GM18519 (cell line): ENCODE data around the gene CIITA.
A peak's percentile ranks its signal among the peaks of the same experiment; 100 is the strongest.
"Not testable (repeated sequence)": the region's sequence is repeated elsewhere in the genome, so short reads cannot be mapped to it uniquely, and the experiment has no call there.

Experiments used
- ATAC-seq: cut with Tn5 transposase; IDR thresholded peaks from one replicate; pipeline ENCODE4 v1.9.1; 2021; ENCODE audit warnings: mild to moderate bottlenecking, moderate library complexity; ENCODE audit not compliant: unreplicated experiment, low FRiP score

CIITA gene

GRCh38 chr16:10947211-10947787 is 70.3 kb downstream of the CIITA start:
- no peak for ATAC-seq

DNA sequence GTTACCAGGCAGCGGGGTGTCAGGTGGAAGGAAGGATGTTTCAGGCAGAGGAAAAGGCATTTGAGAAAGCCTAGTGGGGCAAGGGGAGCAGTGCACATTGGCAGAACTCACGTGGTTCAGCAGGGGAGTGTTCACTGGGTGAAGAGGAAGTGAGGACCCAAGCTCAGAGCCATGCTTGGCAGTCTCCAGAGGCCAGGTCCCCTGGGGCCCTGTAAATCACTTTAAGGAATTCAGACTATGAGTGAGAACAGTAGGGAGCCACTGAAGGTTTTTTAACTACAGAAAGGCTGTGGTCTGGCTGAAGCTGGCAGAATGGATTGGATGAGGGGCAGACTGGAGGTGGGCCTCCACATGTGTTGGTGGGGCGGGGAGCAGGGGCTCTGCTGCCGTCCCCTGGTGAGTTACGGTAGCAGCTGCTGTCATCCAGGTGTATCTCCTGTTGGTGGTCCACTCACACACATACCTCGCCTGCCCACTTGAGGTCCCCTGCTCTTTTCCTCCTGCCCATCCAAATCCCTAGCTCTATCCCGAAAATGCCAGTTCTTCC is 72.5 kb downstream of the CIITA start:
- peak; percentile 41 for ATAC-seq

GRCh38 chr16:10950393-10950792 is 73.4 kb downstream of the CIITA start:
- no peak for ATAC-seq

DNA sequence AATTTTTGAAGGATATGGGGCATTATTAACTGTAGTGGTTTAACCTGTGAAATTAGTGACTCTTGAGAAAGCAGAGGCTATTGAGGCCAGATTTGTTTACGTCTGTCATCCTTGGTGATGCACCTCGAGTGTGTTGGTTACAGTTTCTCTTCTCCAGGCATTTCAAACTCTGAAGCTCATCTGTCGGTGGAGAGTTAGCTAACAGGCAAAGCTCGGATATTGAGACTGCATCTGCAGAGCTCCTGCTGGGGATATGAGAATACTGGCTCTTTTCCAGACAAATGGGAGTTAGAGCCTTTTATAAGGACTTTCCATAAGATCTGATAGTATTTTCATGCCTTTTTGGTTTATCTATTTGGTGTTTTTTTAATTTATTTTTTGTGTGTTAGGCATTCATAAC is 74.0 kb downstream of the CIITA start:
- no peak for ATAC-seq

- ATAC-seq = no peak
These were observed 77.9 kb downstream of the CIITA start for GRCh38 chr16:10954903-10955302.

- ATAC-seq = no peak
These were observed 80.9 kb downstream of the CIITA start for GRCh38 chr16:10957771-10958482.

DNA sequence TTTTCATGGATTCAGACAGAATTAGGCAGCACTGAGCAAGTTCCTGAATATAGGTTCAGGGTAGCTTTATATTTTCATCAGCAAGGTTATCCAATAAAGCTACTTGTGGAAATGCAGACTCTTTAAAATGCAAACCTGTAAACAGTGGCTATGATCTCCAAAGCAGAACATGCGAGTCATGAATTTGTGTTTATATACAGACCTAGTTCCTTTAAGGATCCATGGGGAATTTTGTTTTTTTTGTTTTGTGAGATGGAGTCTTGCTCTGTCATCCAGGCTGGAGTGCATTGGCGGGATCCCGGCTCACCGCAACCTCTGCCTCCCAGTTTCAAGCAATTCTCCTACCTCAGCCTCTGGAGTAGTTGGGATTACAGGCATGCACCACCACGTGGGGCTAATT is 82.2 kb downstream of the CIITA start:
- no peak for ATAC-seq

DNA sequence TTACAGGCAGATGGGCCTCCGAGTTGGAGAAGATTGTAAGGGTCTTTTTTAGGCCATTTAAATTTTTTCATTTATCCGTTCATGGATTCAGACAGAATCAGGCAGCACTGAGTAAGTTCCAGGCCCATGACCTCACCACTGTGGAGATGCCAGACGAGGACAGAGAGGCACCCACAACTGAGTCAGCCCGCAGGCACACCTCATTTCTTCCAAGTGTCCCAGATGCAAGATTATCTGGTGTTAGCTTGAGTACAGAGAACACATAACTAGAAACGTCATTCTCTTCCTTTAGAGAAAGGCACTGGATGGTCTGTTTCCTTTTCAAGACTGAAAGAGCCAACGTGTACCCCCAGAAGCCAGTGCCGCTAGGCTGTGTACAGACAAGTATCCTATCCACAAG is 84.2 kb downstream of the CIITA start:
- ATAC-seq = no peak

DNA sequence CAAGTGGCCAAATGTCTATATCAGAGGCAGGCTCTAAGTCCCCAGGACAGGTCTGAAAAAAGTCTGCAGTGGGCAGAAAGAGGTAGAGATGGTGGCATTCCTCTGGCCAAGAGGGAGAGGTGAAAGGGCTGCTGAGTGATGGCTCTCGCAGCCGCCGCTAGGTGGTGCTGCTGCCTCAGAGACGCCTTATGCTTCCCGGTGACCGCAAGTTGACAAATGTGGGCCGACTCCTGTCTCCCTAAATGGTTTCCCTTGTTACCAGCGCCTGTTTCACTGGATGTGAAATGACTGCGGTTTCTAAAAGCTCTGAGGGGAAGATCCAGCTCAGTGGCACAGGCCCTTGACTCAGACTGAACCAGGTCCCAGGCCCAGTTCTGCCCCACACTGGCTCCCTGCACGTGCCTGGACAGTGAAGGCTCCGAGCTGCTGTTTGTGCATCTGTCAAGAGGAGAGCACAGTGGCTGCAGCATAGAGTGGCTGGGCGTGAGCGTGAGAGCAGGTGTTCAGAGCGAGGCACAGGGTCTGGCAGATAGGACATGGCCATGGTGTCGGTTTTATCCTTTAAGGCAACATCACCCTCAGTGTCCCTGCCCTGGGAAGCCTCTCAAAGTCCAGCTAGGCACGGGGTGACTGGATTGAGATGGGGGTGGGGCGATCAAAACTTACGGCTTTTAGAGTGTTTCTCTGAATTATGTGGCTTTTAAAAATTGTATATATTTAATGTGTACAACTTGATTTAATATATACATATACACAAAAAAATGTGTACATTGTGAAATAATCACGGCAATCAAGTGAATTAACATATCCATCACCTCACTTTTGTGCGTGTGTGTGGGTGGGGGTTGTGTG is 87.3 kb downstream of the CIITA start:
- no peak for ATAC-seq

DNA sequence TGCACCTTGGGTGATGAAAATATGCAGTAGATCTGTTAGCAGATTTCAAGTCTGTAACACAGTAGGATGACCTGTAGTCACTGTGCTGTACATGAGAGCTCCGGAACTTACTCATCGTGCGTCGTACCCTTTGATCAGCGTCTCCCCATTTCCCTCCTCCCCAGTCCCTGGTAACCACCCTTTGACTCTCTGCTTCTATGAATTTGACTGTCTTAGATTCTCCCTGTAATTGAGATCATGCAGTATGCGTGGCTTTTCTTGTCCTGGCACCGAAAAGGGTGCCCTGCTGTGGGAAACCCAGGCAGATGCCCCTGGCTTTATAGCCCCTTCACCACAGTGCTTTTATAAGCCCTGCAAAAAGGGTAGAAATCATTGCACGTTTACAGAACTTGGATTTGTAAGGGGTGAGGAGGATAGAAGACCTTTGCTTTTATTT is 87.9 kb downstream of the CIITA start:
- no peak for ATAC-seq

DNA sequence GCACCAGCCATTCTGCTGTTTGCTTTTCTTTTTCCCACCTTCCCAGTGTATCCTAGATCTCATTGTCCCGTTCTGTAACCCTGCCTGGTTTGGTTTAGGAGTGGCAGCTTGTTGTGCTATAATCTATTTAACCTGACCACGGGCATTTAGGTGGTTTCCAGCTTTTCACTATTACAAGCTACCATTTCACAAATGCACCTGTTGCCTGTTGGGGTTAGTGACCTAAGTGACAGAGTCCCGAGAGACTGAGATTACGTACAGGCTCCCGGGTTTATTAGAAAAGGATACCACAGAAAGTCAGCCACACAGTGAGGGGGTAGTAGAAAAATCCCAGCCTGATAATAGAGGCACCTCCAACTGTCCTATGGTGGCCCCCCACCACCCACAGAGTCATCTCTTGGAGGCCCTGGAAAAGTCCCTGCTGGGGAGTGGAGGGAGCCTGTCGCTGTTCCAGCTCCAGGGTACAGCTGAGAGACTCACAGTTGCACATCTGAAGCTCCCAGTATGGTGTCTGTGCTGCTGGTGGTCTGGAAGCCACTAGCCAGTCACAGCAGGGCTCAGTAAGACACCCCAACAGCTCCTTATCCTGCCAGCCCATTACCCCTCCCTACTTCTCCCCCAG is 88.5 kb downstream of the CIITA start:
- ATAC-seq = no peak

DNA sequence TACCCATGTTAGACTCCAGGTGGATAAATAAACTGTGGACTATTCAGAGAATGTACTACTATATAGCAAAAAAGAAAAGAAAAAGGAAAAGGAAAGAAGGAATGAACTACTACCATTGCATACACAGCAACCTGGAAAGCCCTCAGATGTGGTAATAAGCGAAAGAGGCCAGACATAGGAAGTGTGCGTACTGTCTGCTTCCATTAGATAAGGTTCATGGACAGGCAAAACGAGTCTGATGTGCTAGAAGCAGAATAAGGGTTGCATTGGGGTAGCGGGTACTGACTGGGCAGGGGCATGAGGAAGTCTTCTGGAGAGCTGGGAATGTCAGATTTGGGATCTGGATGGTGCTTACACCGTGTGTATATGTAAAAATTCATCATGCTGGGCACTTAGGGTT is 89.1 kb downstream of the CIITA start:
- no peak for ATAC-seq

DNA sequence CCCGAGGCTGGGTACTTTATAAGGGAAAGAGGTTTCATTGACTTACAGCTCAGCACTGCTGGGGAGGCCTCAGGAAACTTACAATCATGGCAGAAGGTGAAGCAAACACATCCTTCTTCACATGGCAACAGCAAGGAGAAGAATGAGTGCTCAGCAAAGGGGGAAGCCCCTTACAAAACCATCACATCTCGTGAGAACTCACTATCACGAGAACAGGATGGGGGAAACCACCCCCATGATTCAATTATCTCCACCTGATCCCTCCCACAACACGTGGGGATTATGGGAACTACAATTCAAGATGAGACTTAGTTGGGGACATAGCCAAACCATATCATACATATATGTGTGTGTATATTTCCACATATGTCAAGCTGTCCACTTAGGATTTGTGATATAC is 89.6 kb downstream of the CIITA start:
- ATAC-seq = not testable (repeated sequence)

DNA sequence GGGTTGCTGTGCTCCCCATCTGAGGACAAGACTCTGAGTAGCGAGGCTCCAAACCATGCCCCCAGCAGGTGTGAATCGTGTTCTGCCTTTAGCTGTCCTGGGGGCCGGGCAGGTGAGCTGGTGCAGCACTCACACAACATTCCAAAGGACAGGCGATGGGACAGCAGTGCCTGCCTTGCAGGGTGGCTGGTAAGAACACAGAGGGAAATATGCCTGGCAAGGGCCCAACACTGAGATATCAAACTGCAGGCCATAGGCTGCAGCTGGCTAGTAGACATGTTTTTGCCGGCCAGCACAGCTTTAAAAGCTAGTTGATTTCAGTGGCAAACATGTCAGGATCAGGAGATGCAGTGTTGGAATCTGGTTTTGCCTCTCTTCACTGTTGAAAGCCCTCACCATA is 91.0 kb downstream of the CIITA start:
- ATAC-seq = no peak

DNA sequence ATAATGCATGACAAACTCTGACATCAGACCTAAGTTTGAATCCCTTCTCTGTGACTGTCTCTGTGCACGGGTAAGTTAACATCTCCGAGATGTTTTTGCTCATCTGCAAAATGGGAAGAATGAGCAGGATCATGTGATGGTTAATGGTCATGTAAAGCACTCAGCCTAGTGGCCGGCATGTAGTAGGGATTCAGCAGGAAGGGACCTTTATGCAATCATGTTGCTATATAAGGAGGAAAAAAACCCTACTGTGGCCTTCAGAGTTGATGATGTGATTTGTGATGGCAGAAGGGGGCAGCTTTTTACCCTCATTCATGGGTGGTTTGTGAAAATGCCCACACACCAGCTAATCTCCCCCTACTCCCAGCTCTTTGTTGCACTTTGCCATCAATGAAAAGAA is 91.5 kb downstream of the CIITA start:
- ATAC-seq = no peak

GRCh38 chr16:10969615-10970014 is 92.6 kb downstream of the CIITA start:
- ATAC-seq = no peak

GRCh38 chr16:10970065-10970464 is 93.1 kb downstream of the CIITA start:
- ATAC-seq = no peak

GRCh38 chr16:10971560-10971961 is 94.6 kb downstream of the CIITA start:
- no peak for ATAC-seq

GRCh38 chr16:10972108-10972818 is 95.3 kb downstream of the CIITA start:
- ATAC-seq = no peak

- ATAC-seq = no peak
These were observed 95.9 kb downstream of the CIITA start for GRCh38 chr16:10972819-10973464.
